ENCODE results near the gene SH2D5.

GRCh38 chr1:20770314-20771087, 38.0 kb upstream of the SH2D5 start:
- TF ChIP-seq, protein P1, sequence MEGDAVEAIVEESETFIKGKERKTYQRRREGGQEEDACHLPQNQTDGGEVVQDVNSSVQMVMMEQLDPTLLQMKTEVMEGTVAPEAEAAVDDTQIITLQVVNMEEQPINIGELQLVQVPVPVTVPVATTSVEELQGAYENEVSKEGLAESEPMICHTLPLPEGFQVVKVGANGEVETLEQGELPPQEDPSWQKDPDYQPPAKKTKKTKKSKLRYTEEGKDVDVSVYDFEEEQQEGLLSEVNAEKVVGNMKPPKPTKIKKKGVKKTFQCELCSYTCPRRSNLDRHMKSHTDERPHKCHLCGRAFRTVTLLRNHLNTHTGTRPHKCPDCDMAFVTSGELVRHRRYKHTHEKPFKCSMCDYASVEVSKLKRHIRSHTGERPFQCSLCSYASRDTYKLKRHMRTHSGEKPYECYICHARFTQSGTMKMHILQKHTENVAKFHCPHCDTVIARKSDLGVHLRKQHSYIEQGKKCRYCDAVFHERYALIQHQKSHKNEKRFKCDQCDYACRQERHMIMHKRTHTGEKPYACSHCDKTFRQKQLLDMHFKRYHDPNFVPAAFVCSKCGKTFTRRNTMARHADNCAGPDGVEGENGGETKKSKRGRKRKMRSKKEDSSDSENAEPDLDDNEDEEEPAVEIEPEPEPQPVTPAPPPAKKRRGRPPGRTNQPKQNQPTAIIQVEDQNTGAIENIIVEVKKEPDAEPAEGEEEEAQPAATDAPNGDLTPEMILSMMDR (IDR thresholded peaks at IDR 0.05), result no peak
- TF ChIP-seq EZH2 (IDR thresholded peaks at IDR 0.05), result no peak
- no peak for TF ChIP-seq EZH2phosphoT487 (IDR thresholded peaks at IDR 0.05)
